KMS-11 (cell line): ENCODE data around the gene METAP2.

Source experiments
- H2AFZ ChIP-seq: fragments of 200-600 bp; sonication (generic); 2 replicates; pipeline ENCODE4 v1.6.1; 2016; ENCODE audit warnings: antibody characterized with exemption, mixed run types, low read depth
- H3K27ac ChIP-seq: fragments of 200-600 bp; sonication (generic); 2 replicates; pipeline ENCODE4 v1.6.1; 2016; ENCODE audit warnings: mild to moderate bottlenecking, mixed run types
- H3K27me3 ChIP-seq: fragments of 200-600 bp; sonication (generic); 2 replicates; pipeline ENCODE4 v1.6.1; 2017; ENCODE audit warnings: mild to moderate bottlenecking, low read depth, mixed run types, moderate library complexity; ENCODE audit not compliant: insufficient read depth
- H3K36me3 ChIP-seq: fragments of 200-600 bp; sonication (generic); 2 replicates; pipeline ENCODE4 v1.6.1; 2017; ENCODE audit warnings: mild to moderate bottlenecking, mixed run types; ENCODE audit not compliant: insufficient read depth
- H3K4me1 ChIP-seq: fragments of 200-600 bp; sonication (generic); 2 replicates; pipeline ENCODE4 v1.6.1; 2016; ENCODE audit warnings: mild to moderate bottlenecking, low read depth, mixed run types; ENCODE audit not compliant: poor library complexity, severe bottlenecking
- H3K4me2 ChIP-seq: fragments of 200-600 bp; sonication (generic); 2 replicates; pipeline ENCODE4 v1.7.0; 2016; ENCODE audit warnings: mild to moderate bottlenecking, mixed run types
- H3K4me3 ChIP-seq: fragments of 200-600 bp; sonication (generic); IDR thresholded peaks from 2 replicates; pipeline ENCODE4 v1.6.1; 2017; ENCODE audit warnings: low read depth, low read length, mixed read lengths; ENCODE audit not compliant: insufficient read depth
- H3K79me2 ChIP-seq: fragments of 200-600 bp; sonication (generic); 2 replicates; pipeline ENCODE4 v1.6.1; 2016; ENCODE audit warnings: low read depth, mixed run types; ENCODE audit not compliant: insufficient read depth
- H3K9ac ChIP-seq: fragments of 200-600 bp; sonication (generic); 2 replicates; pipeline ENCODE4 v1.6.1; 2016; ENCODE audit warnings: mild to moderate bottlenecking, mixed run types
- H4K20me1 ChIP-seq: fragments of 200-600 bp; sonication (generic); 2 replicates; pipeline ENCODE4 v1.6.1; 2016; ENCODE audit warnings: mild to moderate bottlenecking, mixed run types; ENCODE audit not compliant: insufficient read depth
- CTCF ChIP-seq: fragments of 200-600 bp; sonication (generic); conservative IDR thresholded peaks from 2 replicates; pipeline ENCODE4 v1.6.1; 2017; ENCODE audit warnings: low read depth, mild to moderate bottlenecking, antibody characterized with exemption, low read length, moderate library complexity, mixed read lengths

The METAP2 gene

GRCh38 chr12:95544756-95545155 is 70.8 kb downstream of the METAP2 start:
- no peak overlapping the region for H2AFZ ChIP-seq
- no peaks in the 10 kb centered on the region for H4K20me1 ChIP-seq
- TF ChIP-seq CTCF = no peak
- H3K9ac ChIP-seq = no peak overlapping the region
- no peaks in the 10 kb centered on the region for H3K4me1 ChIP-seq
- H3K27me3 ChIP-seq = no peaks in the 10 kb centered on the region
- H3K27ac ChIP-seq = no peak overlapping the region
- no peaks in the 10 kb centered on the region for H3K36me3 ChIP-seq
- H3K4me2 ChIP-seq = no peak overlapping the region
- H3K79me2 ChIP-seq = no peaks in the 10 kb centered on the region
- no peak overlapping the region for H3K4me3 ChIP-seq

GRCh38 chr12:95545303-95545702 is 71.4 kb downstream of the METAP2 start:
- H3K27ac ChIP-seq = no peak overlapping the region
- H3K4me2 ChIP-seq = no peak overlapping the region
- no peak overlapping the region for H3K4me3 ChIP-seq

GRCh38 chr12:95545731-95546490 is 72.0 kb downstream of the METAP2 start:
- H3K9ac ChIP-seq = no peak overlapping the region
- H3K4me3 ChIP-seq = no peak overlapping the region
- TF ChIP-seq CTCF = no peak
- H3K4me2 ChIP-seq = no peak overlapping the region
- no peak overlapping the region for H2AFZ ChIP-seq
- H3K36me3 ChIP-seq = no peaks in the 10 kb centered on the region
- H4K20me1 ChIP-seq = no peaks in the 10 kb centered on the region
- no peaks in the 10 kb centered on the region for H3K79me2 ChIP-seq
- no peaks in the 10 kb centered on the region for H3K4me1 ChIP-seq
- no peaks in the 10 kb centered on the region for H3K27me3 ChIP-seq
- H3K27ac ChIP-seq = no peak overlapping the region

More at GRCh38 chr12:95545303-95545702, 71.4 kb downstream of the METAP2 start:
- H3K27me3 ChIP-seq = no peaks in the 10 kb centered on the region
- no peaks in the 10 kb centered on the region for H3K4me1 ChIP-seq
- no peak for TF ChIP-seq CTCF
- no peaks in the 10 kb centered on the region for H4K20me1 ChIP-seq
- H3K9ac ChIP-seq = no peak overlapping the region
- H3K36me3 ChIP-seq = no peaks in the 10 kb centered on the region
- no peaks in the 10 kb centered on the region for H3K79me2 ChIP-seq
- no peak overlapping the region for H2AFZ ChIP-seq

- Histone ChIP-seq H3K4me1 (no peaks in the 10 kb centered on the region), H3K9ac (no peak overlapping the region), H3K27me3 (no peaks in the 10 kb centered on the region), H3K27ac (no peak overlapping the region), H3K79me2 (no peaks in the 10 kb centered on the region), H4K20me1 (no peaks in the 10 kb centered on the region), H3K4me2 (no peak overlapping the region), H3K36me3 (no peaks in the 10 kb centered on the region), H2AFZ (no peak overlapping the region), H3K4me3 (no peak overlapping the region)
- TF ChIP-seq CTCF = no peak
These were observed 72.5 kb downstream of the METAP2 start for GRCh38 chr12:95546491-95546813.
